HepG2 (cell line): ENCODE data around the gene CHPF. TPM values are rescaled to one million over a fixed set of nuclear protein-coding genes. Genes with fewer than 3 reads are reported as not detected.
A peak's percentile ranks its signal among the peaks of the same experiment; 100 is the strongest.

ENCODE experiments used
- ATF3 ChIP-seq: sonication (generic); formaldehyde crosslinking; IDR thresholded peaks from 2 replicates; pipeline ENCODE4 v1.4.0; 2020; ENCODE audit warnings: missing genetic modification reagents
- ATM ChIP-seq: fragments of 450-650 bp; IDR thresholded peaks from 2 replicates; pipeline ENCODE4 v1.7.1; 2017; ENCODE audit warnings: mild to moderate bottlenecking, borderline replicate concordance
- EZH2 ChIP-seq: conservative IDR thresholded peaks from 2 replicates; pipeline ENCODE4 v1.6.1; 2012; ENCODE audit warnings: mild to moderate bottlenecking, low read depth, low read length, moderate library complexity
- FOXC1 ChIP-seq: sonication (generic); formaldehyde crosslinking; IDR thresholded peaks from 2 replicates; pipeline ENCODE4 v1.8.0; 2022; ENCODE audit warnings: mild to moderate bottlenecking, missing genetic modification reagents, borderline replicate concordance
- KAT8 ChIP-seq: IDR thresholded peaks from 2 replicates; pipeline ENCODE4 v1.6.1; 2016; ENCODE audit warnings: missing genetic modification reagents, missing compliant biosample characterization
- LBX2 ChIP-seq: sonication (generic); formaldehyde crosslinking; IDR thresholded peaks from 2 replicates; pipeline ENCODE4 v1.5.0; 2020; ENCODE audit warnings: missing genetic modification reagents, mild to moderate bottlenecking, borderline replicate concordance
- MIER3 ChIP-seq: IDR thresholded peaks from 2 replicates; pipeline ENCODE4 v1.6.1; 2016; ENCODE audit warnings: missing compliant biosample characterization, borderline replicate concordance
- MTF1 ChIP-seq: sonication (generic); formaldehyde crosslinking; IDR thresholded peaks from 2 replicates; pipeline ENCODE4 v1.5.0; 2020; ENCODE audit warnings: missing genetic modification reagents
- NCOR1 ChIP-seq: fragments of 200-600 bp; sonication (generic); IDR thresholded peaks from 2 replicates; pipeline ENCODE4 v1.7.0; 2017; ENCODE audit warnings: antibody characterized with exemption, low read length, borderline replicate concordance
- NPAS2 ChIP-seq: sonication (generic); formaldehyde crosslinking; IDR thresholded peaks from 2 replicates; pipeline ENCODE4 v1.8.0; 2022; ENCODE audit warnings: mild to moderate bottlenecking, missing genetic modification reagents, borderline replicate concordance
- ONECUT2 ChIP-seq: sonication (generic); formaldehyde crosslinking; IDR thresholded peaks from 2 replicates; pipeline ENCODE4 v1.4.0; 2020; ENCODE audit warnings: missing genetic modification reagents
- RFX1 ChIP-seq: fragments of 450-650 bp; IDR thresholded peaks from 2 replicates; pipeline ENCODE4 v1.6.1; 2017
- ZNF232 ChIP-seq: sonication (generic); formaldehyde crosslinking; IDR thresholded peaks from 2 replicates; pipeline ENCODE4 v1.4.0; 2020; ENCODE audit warnings: missing genetic modification reagents, borderline replicate concordance
- ZNF549 ChIP-seq: sonication (generic); formaldehyde crosslinking; IDR thresholded peaks from 2 replicates; pipeline ENCODE4 v1.5.0; 2020; ENCODE audit warnings: missing genetic modification reagents
- ZNF570 ChIP-seq: sonication (generic); formaldehyde crosslinking; IDR thresholded peaks from 2 replicates; pipeline ENCODE4 v1.4.0; 2020; ENCODE audit warnings: mild to moderate bottlenecking, missing genetic modification reagents, borderline replicate concordance
- ZNF704 ChIP-seq: sonication (generic); formaldehyde crosslinking; IDR thresholded peaks from 2 replicates; pipeline ENCODE4 v1.8.1; 2023; ENCODE audit warnings: mild to moderate bottlenecking, inconsistent platforms, moderate library complexity, missing genetic modification reagents, borderline replicate concordance
- ZNF883 ChIP-seq: sonication (generic); formaldehyde crosslinking; IDR thresholded peaks from 2 replicates; pipeline ENCODE4 v1.5.1; 2020; ENCODE audit warnings: mild to moderate bottlenecking, missing genetic modification reagents; ENCODE audit errors: not compliant biosample characterization
- polyA plus RNA-seq, 8 experiments: library from polyadenylated mRNA; depleted of rRNA in 3 of 8; stranded (reverse) in 7 of 8; unstranded in 1 of 8; fragments of >200 nt; fragmentation: Illumina TruSeq in 4 of 8; extraction: Trizol in 4 of 8; gene quantifications; 2 replicates each; pipeline versions ENCODE4 v1.2.1 to v1.2.3, GENCODE V29; 2011 to 2016; ENCODE audit warnings: low read depth in 4 of 8, missing spikeins in 1 of 8, mixed read lengths in 1 of 8; ENCODE audit not compliant: insufficient read depth in 1 of 8
- total RNA-seq, 5 experiments: library from RNA; depleted of rRNA; stranded (reverse); fragments of >200 nt; fragmentation: Illumina TruSeq; extraction: Trizol; gene quantifications; 2 replicates each; pipeline ENCODE4 v1.2.3, GENCODE V29; 2016; ENCODE audit warnings: low read depth in 1 of 5
- TF ChIP-seq, protein P1 (sequence below), 2 experiments: sonication (generic) in 1 of 2; formaldehyde crosslinking in 1 of 2; IDR thresholded peaks; 2 replicates each; pipeline versions ENCODE4 v1.4.0 to v1.6.1; 2016 to 2020; ENCODE audit warnings: borderline replicate concordance in 1 of 2, low read depth in 1 of 2, mild to moderate bottlenecking in 1 of 2, missing genetic modification reagents in 1 of 2
- TF ChIP-seq, protein P2 (sequence below): sonication (generic); formaldehyde crosslinking; IDR thresholded peaks from 2 replicates; pipeline ENCODE4 v1.5.1; 2020; ENCODE audit warnings: missing genetic modification reagents, mild to moderate bottlenecking, borderline replicate concordance

CHPF gene
- total and polyA plus RNA-seq, 2 of the 13 experiments (the other 11 are each of a cell fraction or from before 2014, with no cell fraction given), result 79.6 to 111 TPM

- TF ChIP-seq, protein P1, sequence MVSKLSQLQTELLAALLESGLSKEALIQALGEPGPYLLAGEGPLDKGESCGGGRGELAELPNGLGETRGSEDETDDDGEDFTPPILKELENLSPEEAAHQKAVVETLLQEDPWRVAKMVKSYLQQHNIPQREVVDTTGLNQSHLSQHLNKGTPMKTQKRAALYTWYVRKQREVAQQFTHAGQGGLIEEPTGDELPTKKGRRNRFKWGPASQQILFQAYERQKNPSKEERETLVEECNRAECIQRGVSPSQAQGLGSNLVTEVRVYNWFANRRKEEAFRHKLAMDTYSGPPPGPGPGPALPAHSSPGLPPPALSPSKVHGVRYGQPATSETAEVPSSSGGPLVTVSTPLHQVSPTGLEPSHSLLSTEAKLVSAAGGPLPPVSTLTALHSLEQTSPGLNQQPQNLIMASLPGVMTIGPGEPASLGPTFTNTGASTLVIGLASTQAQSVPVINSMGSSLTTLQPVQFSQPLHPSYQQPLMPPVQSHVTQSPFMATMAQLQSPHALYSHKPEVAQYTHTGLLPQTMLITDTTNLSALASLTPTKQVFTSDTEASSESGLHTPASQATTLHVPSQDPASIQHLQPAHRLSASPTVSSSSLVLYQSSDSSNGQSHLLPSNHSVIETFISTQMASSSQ (IDR thresholded peaks at IDR 0.05; ENCODE audit: low read depth), result no peak
- TF ChIP-seq, protein P1 (CRISPR knock-in tag; IDR thresholded peaks at IDR 0.05; ENCODE audit: borderline replicate concordance), result no peak
- TF ChIP-seq LBX2 (CRISPR knock-in tag) (0 out of 2 replicates have a peak, but pooled peaks have one; percentile 17), FOXC1 (CRISPR knock-in tag) (peak; percentile 5; the same call in 1 of the 2 replicates), ATF3 (CRISPR knock-in tag) (no peak), NCOR1 (no peak), ZNF570 (CRISPR knock-in tag) (no peak), ONECUT2 (CRISPR knock-in tag) (no peak), RFX1 (no peak), KAT8 (no peak), ZNF549 (no peak), ZNF704 (no peak), NPAS2 (no peak), ZNF883 (CRISPR knock-in tag) (no peak), MTF1 (CRISPR knock-in tag) (no peak), EZH2 (no peak), ATM (no peak), MIER3 (CRISPR knock-in tag) (no peak), ZNF232 (CRISPR knock-in tag) (no peak)
- TF ChIP-seq, protein P2, sequence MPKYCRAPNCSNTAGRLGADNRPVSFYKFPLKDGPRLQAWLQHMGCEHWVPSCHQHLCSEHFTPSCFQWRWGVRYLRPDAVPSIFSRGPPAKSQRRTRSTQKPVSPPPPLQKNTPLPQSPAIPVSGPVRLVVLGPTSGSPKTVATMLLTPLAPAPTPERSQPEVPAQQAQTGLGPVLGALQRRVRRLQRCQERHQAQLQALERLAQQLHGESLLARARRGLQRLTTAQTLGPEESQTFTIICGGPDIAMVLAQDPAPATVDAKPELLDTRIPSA (CRISPR knock-in tag), result no peak
Observed at GRCh38 chr2:219542931-219543595, 546 bp downstream of the CHPF start (continued).
